Germinal center (tissue), 1 donor: ENCODE results near the gene WNT11.

Experiments
- DNase-seq: peaks from one replicate; pipeline ENCODE4 v3.0.0; 2012; ENCODE audit warnings: mixed read lengths, low spot score

WNT11 gene

DNA sequence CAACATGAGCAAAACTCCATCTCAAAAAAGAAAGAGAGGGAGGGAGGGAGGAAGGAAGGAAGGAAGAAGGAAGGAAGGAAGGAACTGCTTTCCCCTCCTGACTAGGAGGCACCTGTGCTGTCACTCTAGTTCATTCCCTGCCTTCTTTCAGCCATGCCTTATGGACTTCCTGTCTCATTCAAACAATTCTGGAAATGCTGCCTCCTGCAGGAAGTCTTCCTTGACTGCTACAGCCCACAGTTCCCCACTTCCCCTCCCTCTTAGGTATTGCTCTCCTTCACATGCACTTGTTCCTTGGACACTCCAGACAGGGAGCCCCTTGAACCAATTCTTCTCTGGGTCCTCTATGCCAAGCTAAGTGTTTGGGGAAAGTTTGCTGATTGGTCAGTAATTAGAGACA, 31.6 kb upstream of the WNT11 start:
- no peak for DNase-seq

- DNase-seq = no peak
Observed at GRCh38 chr11:76237000-76237649, 30.8 kb upstream of the WNT11 start.

DNA sequence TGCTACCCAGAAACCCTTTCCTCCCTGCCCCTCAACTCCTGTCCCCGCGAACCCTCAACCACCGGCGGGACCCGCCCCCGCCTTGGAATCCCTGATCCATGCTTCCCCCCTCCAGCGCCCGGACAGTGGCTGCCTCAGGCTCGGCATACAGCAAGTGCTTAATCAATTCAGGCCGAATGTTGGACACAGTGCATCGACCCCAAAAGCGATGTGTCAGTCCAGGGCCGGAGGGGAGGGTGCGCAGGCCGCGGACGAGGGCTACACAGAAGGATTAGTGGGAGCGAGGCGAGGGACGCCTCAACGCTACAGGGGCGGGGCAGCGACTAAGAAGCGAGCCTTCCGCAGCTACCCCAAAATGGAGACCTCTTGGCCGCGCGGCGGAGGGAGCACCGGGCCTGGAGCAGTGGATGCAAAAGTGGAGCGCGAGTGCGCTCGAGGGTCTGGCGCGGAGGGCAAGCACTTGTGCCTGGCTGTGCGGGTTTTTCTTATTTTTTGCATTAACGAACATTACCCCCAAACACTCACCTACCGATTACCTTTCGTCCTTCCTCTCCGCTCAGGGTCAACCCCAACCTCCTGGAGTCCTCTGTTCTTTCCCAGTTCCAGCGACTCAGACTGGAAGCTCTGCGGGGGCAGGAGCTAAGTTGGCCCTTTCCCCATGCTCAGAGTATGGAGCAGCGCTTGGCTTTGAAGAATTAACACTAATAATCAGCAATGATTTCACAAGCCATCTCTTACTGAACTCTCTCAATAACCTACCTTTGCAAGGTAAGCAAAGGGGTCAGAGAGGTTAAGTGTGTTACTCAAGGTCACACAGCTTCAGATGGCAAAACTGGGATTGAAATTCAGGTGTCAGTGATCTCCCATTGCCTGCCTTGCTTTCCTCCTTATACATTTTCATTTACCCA, 30.0 kb upstream of the WNT11 start:
- DNase-seq = peak; percentile 56

- DNase-seq = peak; percentile 96
Observed at GRCh38 chr11:76235233-76236091, 29.2 kb upstream of the WNT11 start.

- DNase-seq = peak; percentile 71
Observed at GRCh38 chr11:76234416-76235232, 28.3 kb upstream of the WNT11 start.

DNA sequence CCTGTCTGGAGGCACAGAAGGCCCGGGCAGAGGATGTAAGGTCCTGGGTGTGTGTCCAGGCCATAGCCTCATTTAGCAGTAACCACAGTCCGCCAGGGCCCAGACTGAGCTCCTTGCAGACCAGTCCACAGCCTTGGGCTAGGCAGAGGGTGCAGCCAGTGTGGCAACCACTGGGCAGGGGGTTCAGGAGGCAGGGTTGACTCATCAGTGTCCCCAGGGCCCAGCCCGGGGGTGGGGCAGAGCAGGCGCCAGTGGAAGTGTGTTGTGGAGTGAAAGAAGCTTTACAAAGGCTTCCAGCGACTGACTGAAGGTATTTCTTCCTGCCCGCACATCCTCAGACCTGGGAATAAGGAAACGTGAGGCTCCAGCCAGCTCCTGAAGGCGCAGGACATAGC, 27.7 kb upstream of the WNT11 start:
- DNase-seq = peak; percentile 25

GRCh38 chr11:76233196-76233921, 27.1 kb upstream of the WNT11 start:
- DNase-seq = no peak

DNA sequence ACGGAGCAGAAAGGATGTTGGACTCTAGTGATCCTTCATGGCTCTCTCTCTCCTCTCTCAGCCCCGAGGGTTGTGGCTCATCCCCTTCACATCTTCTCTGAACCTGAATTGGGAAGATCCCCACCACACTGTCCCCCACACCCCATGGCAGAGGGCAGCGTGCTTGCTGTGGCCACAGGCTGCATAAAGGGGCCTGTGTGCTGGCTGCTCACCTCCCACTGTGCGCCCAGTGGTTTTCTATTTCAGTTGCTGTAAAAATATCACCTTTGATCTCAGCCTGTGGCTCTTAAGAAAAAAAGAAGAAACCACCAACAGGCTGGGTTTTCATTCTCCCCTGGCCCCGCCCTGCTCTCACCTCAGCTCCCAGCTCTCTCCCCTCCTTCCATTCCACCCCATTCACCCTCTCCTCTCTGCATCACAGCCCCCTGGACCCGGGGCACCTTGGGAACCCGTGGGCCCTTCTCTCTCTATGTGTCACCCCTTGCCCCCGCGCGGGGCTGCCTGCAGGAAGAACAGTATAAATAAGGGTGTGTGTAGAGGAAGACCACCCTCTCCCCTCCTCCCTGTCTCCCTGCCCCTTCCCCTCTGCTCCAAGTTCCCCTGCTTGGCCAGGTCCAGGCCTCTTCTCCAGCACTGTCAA, 25.8 kb upstream of the WNT11 start:
- no peak for DNase-seq

GRCh38 chr11:76231121-76231738, 24.9 kb upstream of the WNT11 start:
- DNase-seq = no peak

DNA sequence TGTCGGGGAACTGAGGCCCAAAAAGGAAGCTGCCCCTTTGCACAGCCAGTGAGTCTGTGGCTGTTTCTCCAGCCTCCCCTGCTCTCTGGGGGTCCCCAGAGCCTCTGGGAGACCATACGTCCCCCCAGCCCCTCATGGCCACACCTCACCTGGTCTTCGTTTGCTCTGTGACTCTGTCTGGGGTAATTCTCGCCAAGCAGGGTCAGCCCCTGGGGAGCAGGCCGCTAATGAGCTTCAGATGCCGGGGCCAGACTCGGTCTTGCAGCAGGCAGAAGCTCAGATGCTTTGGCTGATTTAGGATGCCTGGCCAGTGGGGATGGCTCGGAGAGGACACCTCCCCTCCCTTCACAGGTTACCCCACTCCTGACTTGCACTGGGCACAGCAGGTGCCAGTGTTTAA, 24.1 kb upstream of the WNT11 start:
- DNase-seq = no peak

GRCh38 chr11:76229690-76230240, 23.5 kb upstream of the WNT11 start:
- DNase-seq = no peak

- DNase-seq = no peak
Observed at GRCh38 chr11:76228875-76229149, 22.5 kb upstream of the WNT11 start.

DNA sequence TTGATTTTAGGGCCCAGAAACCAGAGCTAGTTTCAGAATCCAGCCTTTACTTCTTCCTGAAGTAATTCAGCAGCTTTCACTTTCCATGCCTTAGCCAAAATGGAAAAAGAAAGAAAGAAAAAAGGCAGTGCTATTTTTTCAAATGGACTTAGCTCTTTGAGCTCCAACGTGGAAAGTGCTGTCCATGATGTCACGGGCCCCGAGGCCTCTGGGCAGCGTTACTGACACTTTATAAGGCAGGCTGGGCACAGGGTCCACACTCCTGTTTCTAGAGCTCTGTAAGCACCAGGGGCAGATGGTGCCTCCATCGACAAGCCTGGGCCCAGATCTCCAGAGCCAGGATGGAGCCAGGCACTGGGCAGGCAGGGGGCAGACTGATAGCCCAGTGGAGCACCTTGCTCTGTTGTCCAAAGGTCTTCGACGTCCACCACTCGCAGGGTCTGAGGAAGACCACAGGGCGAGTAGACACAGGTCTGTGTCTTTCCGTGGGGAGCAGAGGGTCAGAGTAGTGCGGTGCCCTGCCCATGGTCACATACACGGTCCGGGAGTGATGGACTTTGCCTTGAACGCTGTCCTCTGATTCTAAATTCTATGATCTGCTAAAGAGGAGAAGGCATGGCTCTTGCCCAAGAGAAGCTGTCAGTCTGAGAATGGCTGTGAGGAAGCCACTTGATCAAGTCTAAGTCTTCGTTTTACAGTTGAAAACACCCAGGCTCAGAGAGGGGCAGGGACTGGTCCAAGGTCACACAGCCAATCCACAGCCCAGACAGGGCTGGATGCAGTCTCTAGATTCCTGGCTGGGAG, 22.0 kb upstream of the WNT11 start:
- no peak for DNase-seq

DNA sequence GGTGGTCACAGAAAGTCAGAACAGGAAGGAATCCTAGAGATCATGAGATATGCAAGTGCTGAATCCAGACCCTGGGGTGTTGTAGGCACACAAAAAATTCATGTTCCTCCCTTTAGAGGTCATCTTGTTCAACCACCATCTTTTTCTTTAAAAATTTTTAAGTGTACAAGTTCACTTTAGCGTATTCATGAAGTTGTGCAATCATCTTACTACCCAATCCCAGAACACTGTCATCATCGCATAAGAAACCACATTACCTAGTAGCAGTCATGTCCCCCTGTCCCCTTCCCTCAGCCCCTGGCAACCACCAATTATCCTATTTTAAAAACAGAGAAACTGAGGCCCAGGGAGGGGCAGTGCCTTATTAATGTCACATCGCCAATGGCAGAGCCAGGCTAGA, 20.3 kb upstream of the WNT11 start:
- no peak for DNase-seq

DNA sequence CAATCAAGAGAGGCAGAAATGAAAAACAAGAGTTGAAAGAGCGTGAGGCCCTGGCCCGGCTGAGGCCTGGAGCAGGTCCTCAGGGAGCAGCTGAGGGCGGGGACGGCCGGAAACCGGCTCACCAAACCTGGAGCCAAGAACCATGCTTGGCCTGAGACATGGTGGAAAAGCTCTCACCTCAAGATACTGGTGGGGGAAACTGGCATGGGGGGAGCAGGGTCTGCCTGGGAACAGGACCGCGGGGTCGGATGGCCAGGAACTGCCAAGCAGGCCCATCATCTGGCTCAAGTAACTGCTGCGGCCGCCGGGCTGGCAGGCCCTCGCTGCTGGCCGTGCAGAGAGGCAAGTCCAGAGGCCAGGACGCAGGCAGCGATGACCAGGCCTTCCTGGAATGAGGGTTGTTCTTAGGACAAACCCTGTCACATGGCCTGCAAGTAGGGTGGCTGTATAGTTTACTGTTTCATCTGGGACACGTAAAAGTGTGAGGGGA, 18.9 kb upstream of the WNT11 start:
- DNase-seq = no peak

GRCh38 chr11:76224461-76225121, 18.3 kb upstream of the WNT11 start:
- no peak for DNase-seq

DNA sequence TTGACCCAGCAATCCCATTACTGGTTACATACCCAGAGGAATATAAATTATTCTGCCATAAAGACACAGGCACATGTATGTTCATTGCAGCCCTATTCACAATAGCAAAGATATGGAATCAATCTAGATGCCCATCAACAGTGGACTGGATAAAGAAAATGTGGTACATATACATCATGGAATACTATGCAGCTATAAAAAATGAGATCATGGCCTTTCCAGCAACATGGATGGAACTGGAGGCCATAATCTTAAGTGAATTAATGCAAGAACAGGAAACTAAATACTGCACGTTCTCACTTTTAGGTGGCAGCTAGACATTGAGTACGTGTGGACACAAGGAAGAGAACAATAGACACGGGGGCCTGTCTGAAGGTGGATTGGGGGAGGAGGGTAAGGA, 15.1 kb upstream of the WNT11 start:
- DNase-seq = no peak

GRCh38 chr11:76219243-76219642, 12.9 kb upstream of the WNT11 start:
- no peak for DNase-seq
